GM12878 (cell line): ENCODE results near the gene ARVCF. TPM values are rescaled to one million over a fixed set of nuclear protein-coding genes. Genes with fewer than 3 reads are reported as not detected.
"Not testable (repeated sequence)": the region's sequence is repeated elsewhere in the genome, so short reads cannot be mapped to it uniquely, and the experiment has no call there.

Experiments used
- ATAC-seq: fragments of 200-7000 bp; cut with Tn5 transposase; 3 replicates; pipeline ENCODE4 v1.9.1; 2020; ENCODE audit warnings: mild to moderate bottlenecking, moderate library complexity
- BruUV-seq: library from RNA; stranded (reverse); fragments of 400-500 nt; replicated peaks from 2 replicates; lab custom pipeline; 2021; lab: Mats Ljungman, UMichigan
- CTCF ChIA-PET: fragments of 300-600 bp; sonication (Branson Sonifier 250); formaldehyde crosslinking; extraction: SDS; loops from one replicate; lab custom pipeline; 2021; ENCODE audit warnings: inconsistent platforms; lab: Yijun Ruan, JAX
- POLR2A ChIA-PET: fragments of 350-600 bp; formaldehyde crosslinking; extraction: SDS; loops from one replicate; lab custom pipeline; 2021; ENCODE audit warnings: inconsistent platforms; lab: Charles Lee
- RAD21 ChIA-PET: fragments of 300-600 bp; sonication (Branson Sonifier 250); formaldehyde crosslinking; loops from one replicate; lab custom pipeline; 2023; ENCODE audit warnings: antibody characterized with exemption; ENCODE audit not compliant: unreplicated experiment; lab: Charles Lee
- SMC1A ChIA-PET: fragments of 300-600 bp; sonication (Branson Sonifier 250); formaldehyde crosslinking; loops from one replicate; lab custom pipeline; 2023; ENCODE audit not compliant: unreplicated experiment, uncharacterized antibody; lab: Charles Lee
- DNase-seq: peaks from one replicate; pipeline ENCODE4 v3.0.0-alpha.2; 2011; ENCODE audit warnings: low read depth, low spot score
- FAIRE-seq: peaks from 3 replicates; lab custom pipeline; 2011; peaks lifted over from hg19 to GRCh38; lab: Jason Lieb, UNC
- H2AFZ ChIP-seq: 2 replicates; pipeline ENCODE4 v1.6.0; 2011; ENCODE audit warnings: low read depth, low read length, control low read depth; ENCODE audit not compliant: control insufficient read depth
- H3K27ac ChIP-seq: 2 replicates; pipeline ENCODE4 v1.5.1; 2011; ENCODE audit warnings: control low read depth; ENCODE audit not compliant: control insufficient read depth, insufficient read depth
- H3K27me3 ChIP-seq, 2 experiments: replicated peaks in 1 of 2; 2 replicates each; pipeline versions ENCODE4 v1.6.0 to v1.6.1; 2011; ENCODE audit warnings: low read length in 1 of 2; ENCODE audit not compliant: control insufficient read depth in 2 of 2, insufficient read depth in 2 of 2
- H3K36me3 ChIP-seq, 2 experiments: 2 replicates each; pipeline ENCODE4 v1.5.1; 2011; ENCODE audit warnings: low read length in 1 of 2; ENCODE audit not compliant: control insufficient read depth in 2 of 2, insufficient read depth in 2 of 2
- H3K4me1 ChIP-seq: 2 replicates; pipeline ENCODE4 v1.6.1; 2011; ENCODE audit warnings: mild to moderate bottlenecking, low read length, moderate library complexity, mixed read lengths; ENCODE audit not compliant: control insufficient read depth, insufficient read depth
- H3K4me2 ChIP-seq: 2 replicates; pipeline ENCODE4 v1.6.0; 2011; ENCODE audit warnings: control low read depth; ENCODE audit not compliant: control insufficient read depth, insufficient read depth
- H3K4me3 ChIP-seq: fragments of 200-600 bp; sonication (generic); 2 replicates; pipeline ENCODE4 v1.5.1; 2016
- H3K79me2 ChIP-seq: 2 replicates; pipeline ENCODE4 v1.6.0; 2011; ENCODE audit warnings: low read length; ENCODE audit not compliant: control insufficient read depth, insufficient read depth
- H3K9ac ChIP-seq: 2 replicates; pipeline ENCODE4 v1.8.0; 2011; ENCODE audit warnings: low read length, control low read depth, mixed read lengths; ENCODE audit not compliant: control insufficient read depth, insufficient read depth
- H3K9me3 ChIP-seq: replicated peaks from 3 replicates; pipeline ENCODE4 v1.5.1; 2011; ENCODE audit warnings: mild to moderate bottlenecking, low read length; ENCODE audit not compliant: control insufficient read depth, insufficient read depth
- H4K20me1 ChIP-seq: 2 replicates; pipeline ENCODE4 v1.6.0; 2011; ENCODE audit not compliant: control insufficient read depth, insufficient read depth
- ASH2L ChIP-seq: fragments of 300-600, 200-600 bp; sonication (generic); IDR thresholded peaks from 2 replicates; pipeline ENCODE4 v1.6.1; 2017; ENCODE audit warnings: low read depth, mild to moderate bottlenecking, borderline replicate concordance
- CBX3 ChIP-seq: fragments of 200-600 bp; sonication (generic); IDR thresholded peaks from 2 replicates; pipeline ENCODE4 v1.6.1; 2016; ENCODE audit warnings: low read depth, borderline replicate concordance
- DPF2 ChIP-seq: fragments of 450-650 bp; IDR thresholded peaks from 2 replicates; pipeline ENCODE4 v1.6.1; 2017; ENCODE audit warnings: mild to moderate bottlenecking
- EED ChIP-seq: sonication (generic); IDR thresholded peaks from 2 replicates; pipeline ENCODE4 v1.6.1; 2016; ENCODE audit warnings: antibody characterized with exemption, low read depth
- RBBP5 ChIP-seq: fragments of 200-600 bp; sonication (generic); conservative IDR thresholded peaks from 2 replicates; pipeline ENCODE4 v1.6.1; 2016
- ZBTB11 ChIP-seq: fragments of 450-650 bp; formaldehyde crosslinking; IDR thresholded peaks from 2 replicates; pipeline ENCODE4 v1.5.0; 2022; ENCODE audit warnings: mild to moderate bottlenecking, missing genetic modification characterization
- ZSCAN29 ChIP-seq: fragments of 450-650 bp; IDR thresholded peaks from 2 replicates; pipeline ENCODE4 v1.6.1; 2017; ENCODE audit warnings: mild to moderate bottlenecking, moderate library complexity
- WGBS: methylation state at CpG from one replicate; pipeline ENCODE4 v1.1.6; 2016; ENCODE audit warnings: low lambda C conversion rate; ENCODE audit not compliant: insufficient replicate concordance, insufficient coverage; ENCODE audit errors: missing lambda C conversion rate; 5-methylcytosine and 5-hydroxymethylcytosine counted together
- in situ Hi-C: fragments of 300-500 bp; cut with MboI; formaldehyde crosslinking; loops from 9 replicates; pipeline ENCODE4 v1.14.3; 2018; ENCODE audit warnings: mixed read lengths
- intact Hi-C: fragments of 100-400 bp; cut with micrococcal nuclease; formaldehyde crosslinking; loops from one replicate; pipeline ENCODE4 v1.14.2; 2022; ENCODE audit not compliant: unreplicated experiment
- polyA plus RNA-seq, 11 experiments: library from polyadenylated mRNA; depleted of rRNA in 4 of 11; unstranded in 6 of 11; stranded (reverse) in 5 of 11; fragments of >200 nt; fragmentation: Nextera tagmentation in 4 of 11; fragmentation: Illumina TruSeq in 1 of 11; extraction: Ambion mirVana in 4 of 11; extraction: Trizol in 1 of 11; gene quantifications; 1 replicate in 1 of 11; 2 replicates in 10 of 11; pipeline versions ENCODE4 v1.2.1 to v1.2.3, GENCODE V29; 2011 to 2016; ENCODE audit warnings: inconsistent platforms in 2 of 11, missing spikeins in 2 of 11, low read depth in 1 of 11
- total RNA-seq, 4 experiments: library from RNA; depleted of rRNA in 3 of 4; stranded (reverse); fragments of >200 nt in 3 of 4; fragmentation: Illumina TruSeq in 1 of 4; extraction: Trizol in 1 of 4; gene quantifications; 2 replicates each; pipeline versions ENCODE4 v1.2.1 to v1.2.3, GENCODE V29; 2013 to 2021

ARVCF gene
- total and polyA plus RNA-seq, 10 of the 15 experiments (the other 5 are each of a cell fraction or from before 2014, with no cell fraction given): 0.13 to 1.9 (median 1.0) TPM; not detected in 2

- TF ChIP-seq ZBTB11 (CRISPR knock-in tag): no peak
- TF ChIP-seq DPF2: no peak
- TF ChIP-seq ASH2L: no peak
- no peak for TF ChIP-seq EED
- no peak for TF ChIP-seq RBBP5
- no peak for TF ChIP-seq ZSCAN29
- TF ChIP-seq CBX3: no peak
Measured at GRCh38 chr22:19936513-19936912, 80.1 kb downstream of the ARVCF start (continued).

DNA sequence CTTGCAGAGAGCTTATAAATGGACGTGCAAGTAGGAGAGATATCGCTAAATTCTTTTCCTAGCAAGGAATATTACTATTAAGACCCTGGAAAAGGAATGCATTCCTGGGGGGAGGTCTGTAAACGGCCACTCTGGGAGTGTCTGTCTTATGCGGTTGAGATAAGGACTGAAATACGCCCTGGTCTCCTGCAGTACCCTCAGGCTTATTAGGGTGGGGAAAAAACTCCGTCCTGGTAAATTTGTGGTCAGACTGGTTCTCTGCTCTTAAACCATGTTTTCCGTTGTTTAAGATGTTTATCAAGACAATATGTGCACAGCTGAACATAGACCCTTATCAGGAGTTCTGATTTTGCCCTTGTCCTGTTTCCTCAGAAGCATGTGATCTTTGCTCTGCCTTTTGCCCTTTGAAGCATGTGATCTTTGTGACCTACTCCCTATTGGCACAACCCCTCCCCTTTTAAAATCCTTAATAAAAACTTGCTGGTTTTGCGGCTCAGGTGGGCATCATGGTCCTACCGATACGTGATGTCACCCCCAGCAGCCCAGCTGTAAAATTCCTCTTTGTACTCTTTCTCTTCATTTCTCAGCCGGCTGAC is 81.4 kb downstream of the ARVCF start:
- H3K4me2 ChIP-seq, H3K27ac ChIP-seq, SMC1A ChIA-PET, H3K79me2 ChIP-seq, H3K27me3 ChIP-seq, H3K9me3 ChIP-seq, H3K4me1 ChIP-seq, BruUV-seq, H4K20me1 ChIP-seq, FAIRE-seq, POLR2A ChIA-PET, H3K4me3 ChIP-seq, in situ Hi-C loops, intact Hi-C loops, H2AFZ ChIP-seq, RAD21 ChIA-PET, H3K9ac ChIP-seq, DNase-seq, H3K36me3 ChIP-seq, ATAC-seq: not testable (repeated sequence)
- CTCF ChIA-PET: interaction anchor here (1.1 kb wide), 1 partner anchor 25 kb away, joined by 4 read pairs; no protein-coding TSS in a partner anchor
- 87% methylated on average over 11 of the region's 11 CpGs for WGBS
